Esophagus muscularis mucosa (tissue), 3 donors: ENCODE data around the gene VEGFC.

Source experiments
- POLR2A ChIP-seq: fragments of 450-650 bp; IDR thresholded peaks from one replicate; pipeline ENCODE4 v1.6.1; 2017; ENCODE audit warnings: antibody characterized with exemption, moderate library complexity, mild to moderate bottlenecking, low read depth
- POLR2AphosphoS5 ChIP-seq, 2 donors: sonication (generic); formaldehyde crosslinking; IDR thresholded peaks; one replicate each; pipeline ENCODE4 v1.6.1; 2017; ENCODE audit warnings: antibody characterized with exemption in 2 of 2
- TF ChIP-seq, protein P1 (sequence below), 3 experiments: fragments of 200-600 bp in 2 of 3; fragments of 450-650 bp in 1 of 3; sonication (generic) in 2 of 3; IDR thresholded peaks; one replicate each; pipeline ENCODE4 v1.5.1; 2017 to 2019; ENCODE audit warnings: antibody characterized with exemption in 3 of 3, mild to moderate bottlenecking in 2 of 3, moderate library complexity in 1 of 3

- TF ChIP-seq POLR2AphosphoS5 (IDR thresholded peaks at IDR 0.05) (no peak), POLR2A (no peak)
- TF ChIP-seq, protein P1, sequence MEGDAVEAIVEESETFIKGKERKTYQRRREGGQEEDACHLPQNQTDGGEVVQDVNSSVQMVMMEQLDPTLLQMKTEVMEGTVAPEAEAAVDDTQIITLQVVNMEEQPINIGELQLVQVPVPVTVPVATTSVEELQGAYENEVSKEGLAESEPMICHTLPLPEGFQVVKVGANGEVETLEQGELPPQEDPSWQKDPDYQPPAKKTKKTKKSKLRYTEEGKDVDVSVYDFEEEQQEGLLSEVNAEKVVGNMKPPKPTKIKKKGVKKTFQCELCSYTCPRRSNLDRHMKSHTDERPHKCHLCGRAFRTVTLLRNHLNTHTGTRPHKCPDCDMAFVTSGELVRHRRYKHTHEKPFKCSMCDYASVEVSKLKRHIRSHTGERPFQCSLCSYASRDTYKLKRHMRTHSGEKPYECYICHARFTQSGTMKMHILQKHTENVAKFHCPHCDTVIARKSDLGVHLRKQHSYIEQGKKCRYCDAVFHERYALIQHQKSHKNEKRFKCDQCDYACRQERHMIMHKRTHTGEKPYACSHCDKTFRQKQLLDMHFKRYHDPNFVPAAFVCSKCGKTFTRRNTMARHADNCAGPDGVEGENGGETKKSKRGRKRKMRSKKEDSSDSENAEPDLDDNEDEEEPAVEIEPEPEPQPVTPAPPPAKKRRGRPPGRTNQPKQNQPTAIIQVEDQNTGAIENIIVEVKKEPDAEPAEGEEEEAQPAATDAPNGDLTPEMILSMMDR (IDR thresholded peaks at IDR 0.05) = no peak
Observed at GRCh38 chr4:176744091-176744490, 48.6 kb downstream of the VEGFC start.
